Germinal center (tissue), 1 donor: ENCODE results near the gene AVL9.
"Not testable (repeated sequence)": the region's sequence is repeated elsewhere in the genome, so short reads cannot be mapped to it uniquely, and the experiment has no call there.

Experiments used
- DNase-seq: peaks from one replicate; pipeline ENCODE4 v3.0.0; 2012; ENCODE audit warnings: mixed read lengths, low spot score

The AVL9 gene

DNA sequence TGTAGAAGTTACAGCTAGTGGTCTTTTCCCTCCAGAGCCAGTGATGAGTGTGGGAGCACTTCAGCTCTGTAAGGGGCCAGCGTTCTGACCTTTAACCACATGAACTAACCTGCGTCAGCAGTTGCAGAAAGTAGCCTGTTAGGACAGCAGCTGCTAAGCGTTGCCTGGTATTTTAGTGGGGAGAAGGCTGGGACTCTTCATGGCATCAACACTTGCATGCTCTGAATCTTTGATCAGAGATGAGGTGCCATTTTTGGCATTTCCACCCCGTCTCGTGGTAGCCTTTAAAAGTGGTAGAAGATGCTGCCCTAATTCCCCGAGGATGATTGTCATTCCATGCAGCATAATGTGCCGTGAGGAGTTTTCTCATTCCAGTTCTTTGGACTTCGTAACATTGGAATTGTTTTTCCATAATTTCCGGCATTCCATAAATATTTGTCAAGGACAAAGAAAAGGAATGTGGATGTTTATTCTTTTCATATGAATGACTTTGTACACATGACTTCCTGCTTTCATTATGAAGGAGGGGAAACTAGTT is 92.2 kb downstream of the AVL9 start:
- DNase-seq: no peak

DNA sequence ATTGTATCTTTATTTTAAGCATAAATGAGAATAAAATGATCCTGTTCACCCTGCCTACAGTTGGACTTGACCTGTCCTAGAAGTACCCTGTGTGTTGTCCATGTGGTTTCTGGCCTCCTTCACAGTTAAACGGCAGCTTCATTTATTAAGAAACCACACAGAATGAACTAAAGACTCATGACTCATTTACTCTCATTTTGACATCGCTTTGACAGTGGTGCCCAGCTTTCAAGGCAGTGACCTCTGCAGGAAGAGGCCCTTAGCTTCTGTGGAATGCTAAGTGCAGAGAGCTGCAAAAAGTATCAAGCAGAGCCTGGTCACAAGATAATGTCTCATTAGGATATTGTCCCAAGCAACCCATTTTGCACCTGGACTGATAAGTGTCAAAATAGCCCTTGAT is 93.4 kb downstream of the AVL9 start:
- DNase-seq: no peak

DNA sequence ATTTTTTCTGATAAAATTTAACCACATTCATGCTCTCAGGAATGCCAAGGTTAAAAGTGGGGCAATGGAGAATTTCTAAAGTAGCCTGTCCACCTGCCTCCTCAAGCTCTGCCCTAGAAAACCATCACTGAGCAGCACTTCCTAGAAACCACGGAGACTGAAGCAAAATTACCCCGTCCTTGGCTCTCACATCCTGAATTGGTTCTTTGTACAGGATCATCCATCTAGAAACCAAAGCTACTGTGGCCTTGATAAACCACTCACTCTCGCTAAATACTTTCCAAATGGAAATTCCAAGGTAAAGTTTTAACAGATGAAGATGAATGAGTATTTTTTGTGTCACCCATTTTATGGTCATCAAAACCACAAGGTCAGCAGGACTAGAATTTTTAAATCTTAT is 96.6 kb downstream of the AVL9 start:
- DNase-seq: no peak

DNA sequence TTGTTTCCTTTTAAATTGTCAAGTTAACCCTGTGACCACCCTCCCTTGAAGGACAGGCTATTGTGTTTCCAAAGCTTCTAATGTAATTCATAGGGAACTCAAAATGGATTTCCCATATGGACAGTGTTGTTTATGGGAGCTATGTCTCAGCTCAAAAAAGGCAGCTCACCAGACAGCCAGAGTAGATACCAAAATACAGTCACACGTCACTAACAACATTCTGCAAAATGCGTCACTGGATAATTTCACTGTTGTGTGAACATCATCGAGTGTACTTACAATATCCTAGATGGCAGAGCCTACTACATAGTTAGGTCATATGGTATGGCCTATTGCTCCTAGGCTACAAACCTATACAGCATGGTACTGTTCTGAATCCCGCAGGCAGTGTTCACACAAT is 97.4 kb downstream of the AVL9 start:
- no peak for DNase-seq

DNA sequence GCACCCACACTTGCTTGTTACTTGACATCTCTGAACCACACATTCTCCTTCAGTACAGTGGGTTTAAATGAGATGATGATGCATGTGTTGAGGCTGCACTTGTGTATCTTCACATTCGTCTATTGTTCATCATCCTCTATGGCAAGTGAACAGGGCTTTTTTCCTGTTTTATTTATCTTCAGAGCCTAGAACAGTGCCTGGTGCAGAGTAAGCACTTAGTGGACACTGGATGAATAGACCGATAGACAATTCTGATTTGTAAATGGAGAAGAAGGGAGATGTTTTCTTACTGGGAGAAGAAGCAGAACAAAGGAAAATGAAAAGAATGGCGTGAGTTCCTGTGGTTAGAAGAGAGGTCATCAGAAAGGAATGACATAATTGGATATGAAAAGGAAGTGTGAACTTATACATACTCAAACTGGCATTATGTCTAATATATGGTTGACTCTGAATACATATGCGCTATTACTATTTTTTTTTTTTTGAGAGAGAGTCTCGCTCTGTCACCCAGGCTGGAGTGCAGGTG is 99.7 kb downstream of the AVL9 start:
- no peak for DNase-seq

DNA sequence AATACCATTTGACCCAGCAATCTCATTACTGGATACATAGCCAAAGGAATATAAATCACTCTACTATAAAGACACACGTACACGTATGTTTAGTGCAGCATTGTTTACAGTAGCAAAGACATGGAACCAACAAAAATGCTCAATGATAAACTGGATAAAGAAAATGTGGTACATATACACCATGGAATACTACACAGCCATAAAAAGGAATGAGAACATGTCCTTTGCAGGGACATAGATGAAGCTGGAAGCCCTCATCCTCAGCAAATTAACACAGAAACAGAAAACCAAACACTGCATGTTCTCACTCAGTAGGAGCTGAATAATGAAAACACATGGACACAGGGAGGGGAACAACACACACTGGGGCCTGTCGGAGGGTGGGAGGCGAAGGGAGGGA is 105.9 kb downstream of the AVL9 start:
- DNase-seq: not testable (repeated sequence)

DNA sequence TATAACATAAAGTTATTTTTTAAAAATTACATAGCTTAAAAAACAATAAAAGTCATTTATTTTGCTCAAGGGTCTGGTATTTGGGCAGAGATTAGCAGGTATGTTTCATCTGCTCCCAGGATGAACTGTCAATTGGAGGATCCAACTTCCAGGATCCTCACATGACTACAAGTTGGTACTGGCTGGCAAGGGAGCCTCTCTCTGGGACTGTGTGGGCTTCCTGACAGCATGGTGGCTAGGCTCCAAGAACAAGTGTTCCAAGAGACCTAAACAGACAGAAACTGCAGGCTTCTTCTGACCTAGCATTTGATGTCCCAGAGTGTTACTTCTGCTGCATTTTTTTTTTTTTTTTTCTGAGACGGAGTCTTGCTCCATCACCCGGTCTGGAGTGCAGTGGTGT is 107.2 kb downstream of the AVL9 start:
- no peak for DNase-seq

DNA sequence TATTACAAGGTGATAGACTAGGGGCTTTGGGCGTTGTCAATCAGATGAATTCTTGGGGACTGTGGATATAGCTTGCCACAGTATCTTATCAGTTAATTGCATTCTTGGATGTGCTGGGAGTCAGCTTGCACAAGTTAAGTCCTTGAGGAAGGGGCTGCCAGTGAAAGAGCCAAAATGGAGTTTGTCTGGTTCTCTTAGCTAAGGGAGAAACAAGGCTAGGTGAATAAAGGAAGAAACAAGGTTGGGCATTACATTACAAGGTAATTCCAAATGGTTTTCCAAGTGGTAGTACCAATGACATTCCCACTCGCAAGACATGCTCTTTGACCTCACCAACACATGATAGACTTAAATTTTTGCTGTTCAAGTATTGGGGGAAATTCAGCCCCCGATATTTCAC is 108.2 kb downstream of the AVL9 start:
- not testable (repeated sequence) for DNase-seq

DNA sequence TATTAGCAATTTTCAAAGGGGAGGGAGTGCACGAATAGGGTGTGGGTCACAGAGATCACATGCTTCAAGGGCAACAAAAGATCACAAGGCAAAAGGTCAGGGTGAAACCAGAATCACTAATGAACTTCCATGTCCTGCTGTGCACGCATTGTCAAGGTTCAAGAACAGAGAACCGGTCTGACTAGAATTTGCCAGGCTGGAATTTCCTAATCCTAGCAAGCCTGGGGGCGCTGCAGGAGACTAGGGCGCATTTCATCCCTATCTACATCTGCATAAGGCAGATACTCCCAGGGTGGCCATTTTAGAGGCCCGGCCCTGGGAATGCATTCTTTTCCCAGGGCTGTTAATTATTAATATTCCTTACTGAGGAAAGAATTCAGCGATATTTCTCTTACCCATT is 108.8 kb downstream of the AVL9 start:
- DNase-seq: not testable (repeated sequence)

DNA sequence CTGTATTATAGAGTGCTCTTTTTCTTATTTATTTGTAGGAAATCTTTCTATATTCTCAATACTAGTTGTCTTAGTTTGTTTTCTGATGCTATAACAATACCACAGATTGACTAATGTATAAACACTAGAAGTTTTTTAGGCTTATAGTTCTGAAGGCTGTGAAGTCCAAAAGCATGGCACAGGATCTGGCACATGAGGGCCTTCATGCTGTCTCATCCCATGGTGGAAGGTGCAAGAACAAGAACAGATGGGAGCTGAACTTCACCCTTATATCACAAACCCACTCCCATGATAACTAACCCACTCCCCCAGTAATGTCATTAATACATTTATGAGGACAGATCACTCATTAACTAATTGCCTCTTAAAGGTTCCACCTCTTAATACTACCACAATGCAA is 109.7 kb downstream of the AVL9 start:
- no peak for DNase-seq

DNA sequence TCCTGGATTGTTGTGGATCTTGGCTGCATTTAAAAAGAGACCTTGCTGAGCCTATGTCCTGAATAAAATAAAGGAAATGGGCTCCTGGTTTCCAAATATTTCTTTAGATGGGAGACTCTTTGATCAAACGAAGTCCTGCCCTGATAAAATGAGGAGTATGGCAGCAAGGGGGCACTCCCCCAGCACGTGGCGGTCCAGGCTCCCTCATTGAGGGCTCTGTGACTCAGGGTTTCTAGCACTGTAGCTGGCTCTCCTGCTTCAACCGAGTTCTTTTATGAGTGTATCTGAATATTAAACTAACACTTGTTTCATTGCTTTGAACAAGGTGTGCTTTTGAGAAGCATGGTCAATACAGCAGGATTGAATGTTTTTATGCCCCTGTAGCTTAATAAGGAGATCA is 114.2 kb downstream of the AVL9 start:
- no peak for DNase-seq

DNA sequence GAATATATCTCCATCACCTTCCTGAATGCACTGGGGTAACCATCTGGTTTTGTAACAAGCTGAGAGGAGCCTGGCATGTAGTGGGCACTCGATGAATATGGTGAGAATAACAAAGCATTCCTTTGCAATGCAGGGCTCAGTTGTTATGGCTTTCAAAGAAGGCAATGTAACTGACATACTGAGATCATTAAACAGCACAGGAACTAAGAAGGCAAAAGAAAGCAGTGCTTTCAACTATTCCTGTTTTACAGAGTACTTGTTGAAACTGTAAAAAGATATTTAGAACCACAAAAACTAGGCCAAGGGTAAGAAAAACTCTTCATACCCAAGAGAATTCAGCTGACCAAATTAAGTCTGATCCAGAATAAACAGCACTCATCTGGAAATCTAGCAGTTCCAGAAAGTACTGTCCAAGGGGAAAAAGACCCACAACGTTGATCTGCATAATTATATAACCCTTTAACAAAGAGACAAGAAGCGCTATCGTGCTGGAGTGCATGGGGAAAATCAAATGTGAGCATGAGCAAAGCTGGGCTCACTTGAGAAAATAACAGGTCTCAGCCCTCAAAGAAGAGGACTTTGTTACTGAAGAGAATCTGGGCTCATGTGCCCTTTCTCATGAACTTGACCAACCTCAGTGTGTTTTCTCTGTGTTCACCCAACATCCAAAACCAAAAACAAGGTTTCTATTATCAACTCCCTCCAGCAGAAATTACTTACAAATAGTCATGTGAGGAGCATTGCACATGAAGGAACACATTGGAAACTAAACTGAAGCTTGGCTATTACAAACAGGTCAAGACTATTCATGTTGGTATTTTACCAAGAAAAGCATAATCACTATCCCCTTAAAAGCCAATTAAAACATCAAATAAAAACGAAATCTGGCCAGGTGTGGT is 116.2 kb downstream of the AVL9 start:
- DNase-seq: no peak

DNA sequence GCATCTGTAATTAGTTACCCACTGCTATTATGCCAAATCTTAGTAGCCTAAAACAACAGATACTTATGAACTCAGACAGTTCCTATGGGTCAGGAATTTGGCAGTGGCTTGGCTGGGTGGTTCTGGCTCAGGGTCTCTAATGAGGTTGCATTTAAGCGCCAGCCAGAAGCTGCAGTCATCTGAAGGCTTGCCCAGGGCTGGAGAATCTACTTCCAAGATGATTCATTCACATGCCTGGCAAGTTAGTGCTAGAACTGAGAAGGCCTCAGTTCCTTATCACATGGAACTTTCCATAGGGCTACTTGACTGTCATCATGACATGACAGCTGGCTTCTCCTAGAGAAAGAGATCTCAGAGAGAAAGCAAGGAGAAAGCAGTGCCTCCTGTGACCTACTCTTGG is 121.3 kb downstream of the AVL9 start:
- no peak for DNase-seq

DNA sequence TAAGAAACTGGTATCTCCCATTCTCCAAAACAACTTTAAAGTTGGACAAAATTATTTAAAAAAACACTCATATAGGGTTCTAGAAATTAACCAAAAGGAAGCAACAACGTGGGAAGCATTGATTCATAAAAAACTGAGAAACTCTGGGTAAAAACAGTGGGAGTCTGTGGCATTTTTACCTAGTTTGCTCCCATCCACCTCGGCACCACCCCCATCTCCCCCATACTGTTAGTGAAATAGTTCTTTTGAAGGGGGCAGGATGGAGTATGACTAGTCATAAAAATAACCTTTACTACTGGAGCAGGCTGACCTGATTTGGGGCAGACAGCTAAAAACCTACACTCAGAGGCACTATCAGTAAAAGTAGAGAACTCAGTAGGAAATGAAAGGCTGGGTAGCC is 123.2 kb downstream of the AVL9 start:
- no peak for DNase-seq

DNA sequence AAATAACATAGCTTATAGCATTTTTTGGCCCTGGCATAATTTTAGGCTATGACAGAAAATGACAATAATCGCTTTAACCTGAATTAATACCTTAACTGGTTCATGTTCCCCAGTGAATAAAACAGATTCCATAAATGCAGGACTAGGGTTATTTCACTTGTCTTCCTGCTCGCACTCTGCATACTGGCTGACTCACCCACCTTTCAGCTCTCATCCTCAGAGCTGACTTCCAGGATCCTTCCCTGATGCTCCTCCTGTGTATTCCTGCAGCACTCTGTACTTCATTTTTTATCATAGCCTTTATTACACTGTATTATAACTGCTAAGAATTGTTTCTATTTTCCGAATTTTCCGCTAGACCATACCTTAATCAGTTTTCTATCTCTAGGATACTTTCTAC is 123.7 kb downstream of the AVL9 start:
- DNase-seq: no peak

DNA sequence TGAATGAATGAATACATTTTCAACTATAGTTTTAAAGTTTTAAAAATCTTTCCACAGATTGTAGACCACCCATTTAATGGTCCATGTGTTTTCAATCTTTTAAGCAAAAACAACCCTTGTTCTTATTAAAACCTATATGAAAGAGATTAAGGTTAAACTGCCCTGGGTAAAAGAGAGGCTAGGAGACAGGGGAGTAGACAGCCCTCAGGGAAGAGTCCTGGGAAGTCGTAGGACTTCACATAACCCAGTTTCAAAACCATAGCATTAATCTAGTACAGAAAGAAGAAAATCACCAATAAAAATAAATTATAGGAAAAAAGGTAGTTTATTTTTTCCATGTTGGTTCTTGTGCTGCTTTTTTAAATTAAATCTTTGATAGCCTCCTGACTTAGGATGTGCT is 124.1 kb downstream of the AVL9 start:
- not testable (repeated sequence) for DNase-seq

DNA sequence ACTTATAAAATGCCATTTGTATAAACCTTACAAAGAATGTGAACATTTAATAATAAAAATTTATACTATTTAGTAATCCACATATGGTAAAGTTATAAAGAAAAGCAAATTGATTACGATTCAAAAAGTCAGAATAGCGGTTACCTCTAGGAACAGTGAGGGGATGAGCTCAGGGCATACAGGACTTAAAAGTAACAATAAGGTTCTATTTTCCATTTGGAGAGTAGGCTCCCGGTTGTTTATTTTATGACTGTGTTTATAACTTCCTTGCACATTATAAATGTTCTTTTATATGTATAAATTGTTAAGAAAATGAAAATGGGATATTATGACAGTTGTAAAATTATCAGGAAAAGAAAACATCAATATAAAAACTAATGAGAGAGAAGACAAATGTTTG is 135.7 kb downstream of the AVL9 start:
- DNase-seq: no peak

DNA sequence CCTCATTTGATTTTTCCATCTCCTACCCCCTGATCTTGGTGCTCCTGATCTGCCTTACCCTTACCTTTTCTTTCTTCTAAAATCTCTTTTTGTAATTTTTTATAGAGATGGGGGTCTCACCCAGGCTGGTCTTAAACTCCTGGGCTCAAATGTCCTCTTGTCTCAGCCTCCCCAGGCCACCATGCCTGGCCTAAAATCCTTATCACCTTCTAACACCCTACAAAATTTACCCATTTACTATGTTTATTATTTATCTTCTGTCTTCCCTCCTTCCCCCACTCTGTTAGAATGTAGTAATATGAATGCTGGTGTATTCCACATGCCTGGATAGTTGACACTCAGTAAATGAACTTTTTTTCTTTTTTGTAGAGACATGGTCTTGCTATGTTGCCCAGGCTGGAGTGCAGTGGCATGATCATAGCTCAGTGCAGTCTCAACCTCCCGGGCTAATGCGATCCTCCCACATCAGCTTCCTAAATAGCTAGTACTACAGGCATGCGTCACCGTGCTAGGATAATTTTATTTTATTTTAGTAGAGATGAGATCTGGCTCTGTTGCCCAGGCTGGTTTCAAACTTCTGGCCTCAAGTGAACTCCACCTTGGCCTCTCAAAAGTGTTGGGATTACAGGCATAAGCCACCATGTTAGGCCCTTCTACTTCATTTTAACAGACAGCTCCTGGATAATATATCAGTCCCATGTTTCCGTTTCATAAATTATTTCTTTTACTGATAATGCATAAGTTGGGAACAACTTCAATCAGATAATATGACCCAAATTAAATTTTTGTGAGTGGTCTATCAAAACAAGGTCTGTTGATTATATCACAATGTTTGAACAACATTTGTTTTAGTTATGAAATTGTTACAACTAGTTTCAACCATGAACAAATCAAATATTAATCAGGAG is 136.6 kb downstream of the AVL9 start:
- not testable (repeated sequence) for DNase-seq

DNA sequence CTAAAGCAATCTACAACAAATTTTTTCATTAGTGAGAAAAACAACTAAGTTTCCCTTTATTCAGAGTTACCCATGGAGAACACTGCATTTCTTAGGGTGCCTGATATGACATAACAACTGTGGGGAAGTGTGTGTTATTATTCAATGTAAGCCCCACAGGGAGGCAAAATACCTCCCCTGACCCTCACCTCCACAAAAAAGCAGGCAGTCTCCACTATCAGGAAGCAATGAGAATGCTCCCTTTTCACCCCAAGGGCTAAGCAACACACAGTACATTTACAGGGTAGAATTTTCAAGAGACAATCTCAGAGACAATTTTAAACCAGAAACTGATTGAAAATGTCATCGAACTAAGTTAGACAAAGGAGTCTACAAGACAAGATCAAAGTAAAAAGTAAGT is 138.2 kb downstream of the AVL9 start:
- not testable (repeated sequence) for DNase-seq

DNA sequence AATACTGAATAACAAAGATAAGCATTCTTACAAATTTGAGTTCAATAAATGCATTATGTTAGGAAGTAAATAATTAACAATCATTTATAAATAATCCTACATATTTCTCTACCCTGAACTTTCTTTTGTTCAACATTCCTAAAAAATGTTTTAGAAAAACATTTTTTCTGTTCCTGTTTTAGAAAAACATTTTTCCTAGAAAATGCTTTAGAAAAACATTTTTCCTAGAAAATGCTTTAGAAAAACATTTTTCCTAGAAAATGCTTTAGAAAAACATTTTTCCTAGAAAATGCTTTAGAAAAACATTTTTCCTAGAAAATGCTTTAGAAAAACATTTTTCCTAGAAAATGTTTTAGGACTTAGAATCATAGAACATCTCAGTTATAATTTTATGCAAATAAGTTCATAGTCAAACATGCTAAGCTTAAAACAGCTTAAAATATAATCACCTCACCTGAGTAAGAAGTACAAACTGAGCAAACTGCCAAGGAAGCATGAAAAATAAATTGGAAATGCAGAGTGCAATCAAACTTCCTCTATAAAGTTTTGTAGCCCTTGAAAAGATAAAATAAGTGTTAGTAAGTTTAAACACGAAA is 139.6 kb downstream of the AVL9 start:
- DNase-seq: not testable (repeated sequence)

DNA sequence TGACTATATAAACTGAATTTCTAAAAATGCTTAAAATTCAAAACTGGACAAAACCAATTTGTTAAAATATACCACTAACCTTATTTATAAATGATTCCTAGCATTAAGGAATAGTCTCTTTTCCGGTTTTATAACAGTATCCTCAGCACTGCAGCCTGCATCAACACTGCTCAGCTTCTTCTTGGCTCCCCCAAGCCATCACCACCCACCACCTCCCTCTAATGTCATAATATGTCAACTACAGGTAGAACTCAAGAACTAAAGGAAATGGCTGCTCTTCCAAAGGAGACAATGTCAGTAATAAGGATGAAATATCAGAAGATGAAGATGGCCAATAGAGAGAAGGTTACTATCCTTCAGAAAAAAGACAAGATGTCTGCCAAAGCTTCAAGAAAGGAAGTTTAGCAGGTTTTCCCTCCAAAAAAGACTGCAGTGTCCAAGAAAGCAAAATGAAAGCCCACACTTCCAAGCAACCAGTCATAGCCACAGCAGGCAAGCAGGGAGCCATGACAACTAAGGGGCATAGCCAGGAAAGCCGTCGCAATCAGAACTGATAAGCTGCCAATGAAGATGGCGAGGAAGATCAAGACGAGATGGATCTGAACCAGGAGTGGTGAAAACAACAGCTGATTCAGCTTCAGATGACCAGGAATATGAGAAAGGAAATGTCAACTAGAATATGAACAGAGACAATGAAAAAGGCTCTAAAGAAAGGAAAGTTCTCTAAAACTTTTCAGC is 141.6 kb downstream of the AVL9 start:
- DNase-seq: not testable (repeated sequence)
